ENCODE measurements around the gene CDC45.

The CDC45 gene

DNA sequence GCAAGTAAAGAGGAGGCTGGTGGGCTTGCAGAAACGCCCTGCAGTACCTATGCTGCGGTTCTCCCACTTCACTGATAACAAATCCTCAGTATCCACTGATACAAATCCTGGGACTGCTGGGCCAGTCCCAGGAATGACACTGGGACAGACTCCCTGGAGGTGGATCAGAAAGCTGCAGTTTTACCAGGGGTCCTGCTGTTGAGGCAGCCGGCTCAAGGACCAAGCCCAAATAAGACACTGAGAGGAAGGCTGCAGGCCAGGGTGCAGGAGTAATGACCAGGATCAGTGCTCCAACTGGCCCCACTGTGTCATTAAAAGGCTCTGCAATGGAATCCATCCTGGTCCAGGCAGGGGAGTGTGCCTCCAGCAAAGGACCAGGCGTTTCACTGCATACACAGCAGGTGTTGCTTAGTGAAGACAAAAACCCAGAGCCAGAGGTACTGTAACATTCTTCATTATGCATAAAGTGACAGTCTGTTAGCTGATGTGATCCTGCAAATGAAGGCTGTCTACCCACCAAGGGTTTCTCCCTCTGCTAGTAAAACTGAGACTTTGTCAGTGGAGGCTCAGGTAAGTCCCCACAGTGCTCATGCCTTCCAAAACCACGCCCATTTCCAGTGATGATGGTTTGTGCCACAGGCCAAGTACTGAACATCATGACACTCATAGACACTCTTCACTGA is 30.8 kb upstream of the CDC45 start:
- DNase-seq: peak; percentile 11

DNA sequence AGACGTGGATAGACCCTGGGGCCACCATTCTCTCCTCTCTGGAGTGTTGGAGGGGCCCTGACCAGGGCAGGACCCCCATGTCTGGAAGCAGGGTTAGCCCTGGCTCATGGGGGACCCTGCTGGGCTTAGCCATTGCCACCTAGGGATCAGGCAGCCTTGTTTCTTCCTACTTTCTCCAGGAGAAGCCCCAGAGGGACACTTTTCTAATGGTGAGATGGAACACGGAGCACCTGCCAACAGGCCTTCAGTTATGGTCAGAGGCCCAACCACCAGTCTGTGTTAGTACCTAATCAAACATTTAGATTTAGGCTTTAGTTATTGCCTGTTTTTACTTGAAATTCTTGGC is 30.3 kb upstream of the CDC45 start:
- DNase-seq: no peak

DNA sequence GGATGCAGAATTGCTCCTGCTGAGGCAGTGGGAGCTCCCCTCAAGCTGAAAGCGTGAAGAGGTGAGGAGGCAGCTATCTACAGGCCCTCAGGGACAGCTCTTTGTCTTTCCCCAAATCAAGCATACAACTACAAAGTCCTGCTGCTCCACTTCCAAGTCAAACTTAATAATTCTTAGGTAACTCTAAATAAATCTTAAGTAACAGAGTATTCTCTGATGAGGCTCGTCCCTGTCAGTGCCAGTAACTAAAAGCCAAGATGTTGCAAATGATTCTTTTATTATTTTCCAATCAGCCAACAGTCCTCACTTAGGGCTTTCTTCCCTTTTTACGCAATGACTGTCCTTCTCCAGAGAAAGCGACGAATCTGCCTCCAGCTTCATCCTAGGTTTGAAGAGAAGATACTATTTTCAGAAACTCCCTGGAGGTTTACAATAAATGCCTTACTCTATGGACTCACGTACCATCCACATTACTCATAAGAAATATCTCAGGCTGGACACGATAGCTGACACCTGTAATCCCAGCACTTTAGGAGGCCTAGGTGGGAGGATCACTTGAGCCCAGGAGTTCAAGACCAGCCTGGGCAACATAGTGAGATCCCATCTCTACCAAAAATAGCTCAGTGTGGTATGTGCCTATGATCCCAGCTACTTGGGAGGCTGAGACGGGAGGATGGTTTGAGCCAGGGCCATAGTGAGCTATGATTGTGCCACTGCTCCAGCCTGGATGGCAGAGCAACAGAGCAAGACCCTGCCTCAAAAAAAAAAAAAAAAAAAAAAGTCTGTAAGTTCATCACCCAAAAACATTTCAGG is 29.2 kb upstream of the CDC45 start:
- DNase-seq: no peak

DNA sequence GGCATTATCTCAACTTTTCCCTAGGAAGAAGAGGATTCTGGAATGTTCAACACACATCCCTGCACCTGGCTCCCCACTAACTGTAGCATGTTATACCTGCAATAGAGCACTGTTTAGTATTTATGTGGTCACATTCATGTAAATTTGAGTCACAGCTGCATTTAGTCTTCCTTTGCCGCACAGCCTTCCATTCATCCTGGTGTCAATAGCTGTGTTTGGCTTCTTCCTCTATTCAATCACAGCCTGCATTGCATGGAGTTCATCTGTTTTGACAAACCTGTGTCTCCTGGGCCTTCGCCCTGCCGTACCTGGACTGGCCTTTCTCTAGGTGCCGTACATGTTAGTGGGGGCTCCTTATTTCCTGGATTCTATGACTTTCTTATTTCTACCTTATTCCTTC is 28.1 kb upstream of the CDC45 start:
- DNase-seq: no peak

DNA sequence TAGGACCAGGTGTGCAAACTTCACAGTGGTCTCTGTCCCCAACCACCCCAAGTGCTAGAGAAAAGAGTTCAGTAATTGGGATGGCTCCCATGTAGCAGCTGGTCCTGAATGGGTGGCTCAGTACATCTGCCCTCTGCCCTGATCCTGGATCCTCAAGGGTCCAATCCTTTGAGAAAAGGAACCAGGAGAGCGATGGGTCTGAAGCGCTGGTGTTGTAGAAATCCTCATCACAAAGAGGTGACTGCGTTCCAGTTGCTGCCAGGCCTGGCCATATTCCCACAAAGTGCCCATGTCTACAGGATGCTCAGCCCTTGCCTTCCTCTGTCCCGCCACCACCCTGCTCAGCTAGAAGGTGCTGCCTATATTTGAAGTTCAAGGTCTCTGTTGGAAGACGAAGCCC is 26.0 kb upstream of the CDC45 start:
- DNase-seq: no peak

DNA sequence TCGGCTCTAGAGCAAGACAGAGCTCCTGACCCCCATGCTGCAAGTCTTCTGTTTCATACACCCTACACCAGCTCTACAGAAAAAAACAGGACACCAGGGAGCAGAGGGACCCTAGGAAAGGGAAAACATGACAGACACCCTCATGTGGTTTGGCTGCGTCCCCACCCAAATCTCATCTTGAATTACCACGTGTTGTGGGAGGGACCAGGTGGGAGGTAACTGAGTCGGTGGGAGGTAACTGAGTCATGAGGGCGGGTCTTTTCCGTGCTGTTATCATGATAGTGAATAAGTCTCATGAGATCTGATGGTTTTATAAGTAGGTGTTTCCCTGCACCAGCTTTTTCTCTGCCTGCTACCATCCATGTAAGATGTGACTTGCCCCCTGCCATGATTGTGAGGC is 25.6 kb upstream of the CDC45 start:
- DNase-seq: no peak

DNA sequence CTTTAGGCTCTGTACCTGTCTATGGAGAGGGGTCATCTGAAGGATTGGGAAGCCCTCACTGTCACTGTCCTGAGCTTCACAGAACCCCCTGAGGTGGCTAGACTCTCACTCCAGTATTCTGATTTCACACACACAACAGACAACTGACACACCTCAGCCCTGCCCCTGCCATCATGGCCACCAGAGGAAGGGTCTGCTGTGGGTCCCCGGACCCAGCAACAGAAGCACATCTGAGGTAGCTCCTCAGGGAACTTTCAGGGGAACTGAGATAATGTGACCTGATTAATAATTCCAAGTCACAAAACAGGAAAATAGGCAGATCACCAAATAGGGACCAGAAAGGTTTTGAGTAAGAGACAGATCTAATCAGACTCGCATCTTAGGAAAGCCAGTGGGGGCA is 24.7 kb upstream of the CDC45 start:
- DNase-seq: no peak

DNA sequence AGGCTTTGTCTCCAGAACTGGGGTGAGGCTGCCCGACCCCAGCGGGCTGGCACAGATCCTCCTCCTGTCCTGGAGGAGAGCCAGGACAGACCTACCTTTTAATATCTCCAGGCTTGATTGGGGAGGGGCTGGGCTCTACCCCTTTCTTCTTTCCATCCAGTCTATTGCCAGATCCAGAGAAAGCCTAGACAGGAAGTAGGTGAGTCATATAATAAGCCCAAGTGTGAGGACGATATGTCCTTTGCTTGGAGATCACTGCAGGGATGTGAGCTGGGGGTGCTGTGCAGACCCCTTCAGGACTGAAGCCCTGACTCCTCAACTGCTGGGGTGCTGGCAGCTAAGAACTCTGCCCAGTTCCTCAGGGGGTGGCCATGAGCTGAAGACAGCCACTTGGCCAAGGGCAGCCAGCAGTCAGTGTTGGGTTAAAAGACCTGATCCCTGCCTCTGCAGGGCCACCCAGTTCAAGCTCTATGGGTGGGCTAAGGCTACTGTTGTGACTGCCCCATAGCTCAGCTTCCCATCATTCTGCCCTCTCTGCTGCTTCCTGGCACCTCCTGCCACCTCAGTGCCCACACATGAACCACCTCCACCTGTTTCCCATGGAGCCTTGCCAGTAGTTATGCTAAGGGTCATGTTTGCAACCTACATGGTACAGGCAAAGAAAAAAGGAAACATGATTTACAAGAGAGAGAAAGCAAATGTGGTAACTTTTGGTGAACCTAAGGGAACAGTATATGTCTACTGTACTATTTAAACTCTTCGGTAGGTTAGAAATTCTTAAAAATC is 23.9 kb upstream of the CDC45 start:
- no peak for DNase-seq

DNA sequence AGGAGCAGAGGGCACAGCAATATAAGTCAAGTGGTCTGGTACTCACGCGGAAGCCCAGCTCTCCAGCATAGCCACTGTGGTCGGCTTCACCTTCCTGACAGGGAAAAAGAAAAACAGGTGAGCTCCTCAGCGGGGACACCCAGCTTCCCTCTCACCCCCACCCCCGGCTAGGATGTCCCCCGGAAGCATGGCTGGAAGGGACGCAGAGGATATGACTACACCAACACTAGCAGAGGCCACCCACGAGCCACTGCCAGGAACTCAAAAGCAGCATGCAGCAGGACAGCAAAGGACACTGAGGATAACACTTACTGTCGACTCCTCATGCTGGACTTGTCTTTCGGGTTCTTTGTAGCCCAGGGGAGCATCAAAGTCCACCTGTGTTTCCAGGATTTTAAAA is 23.2 kb upstream of the CDC45 start:
- no peak for DNase-seq

DNA sequence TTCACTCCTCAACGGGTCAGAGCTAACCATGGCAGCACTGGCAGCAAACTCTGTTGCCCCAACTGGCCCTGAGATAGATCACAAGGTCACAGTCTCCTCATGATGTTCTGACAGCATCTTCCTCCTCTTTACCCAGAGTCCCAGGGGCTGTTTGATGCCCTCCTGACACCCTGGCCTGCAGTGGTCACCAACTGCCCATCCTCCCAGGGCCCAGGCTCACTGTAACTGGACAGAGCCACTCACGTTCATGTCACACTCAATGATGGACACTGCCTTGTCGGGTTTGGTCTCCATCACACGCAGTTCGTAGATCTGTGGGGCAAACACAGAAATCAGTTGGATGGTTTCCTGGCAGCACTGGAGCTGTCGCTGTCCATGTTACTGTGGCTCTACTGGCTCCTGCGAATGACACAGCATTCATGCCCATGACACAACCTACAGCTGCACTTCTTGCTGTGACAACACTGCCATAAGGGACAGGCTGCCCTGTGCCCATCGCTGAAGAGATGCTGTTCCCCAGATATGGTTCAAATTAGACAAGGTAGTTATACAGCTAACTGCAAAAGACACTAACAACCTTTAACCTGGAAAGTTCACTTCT is 21.8 kb upstream of the CDC45 start:
- DNase-seq: no peak

DNA sequence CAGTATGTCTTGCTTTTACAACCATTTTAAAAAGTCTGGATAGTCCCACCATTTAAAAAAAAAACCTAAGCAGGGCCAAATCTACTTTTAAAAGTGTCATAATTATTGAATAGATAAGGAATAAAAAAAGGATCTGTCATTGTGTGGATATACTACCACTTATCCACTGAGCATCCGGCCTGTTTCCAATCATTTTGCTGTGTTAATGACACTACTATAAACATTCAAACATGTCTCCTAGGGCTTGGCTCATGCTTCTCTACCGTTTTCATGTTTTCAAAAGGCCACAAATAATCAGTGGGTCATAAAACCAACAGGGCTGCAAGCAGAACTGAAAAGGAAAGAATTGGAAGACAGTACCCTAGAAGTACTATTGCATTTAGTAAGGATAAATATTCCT is 19.7 kb upstream of the CDC45 start:
- DNase-seq: no peak

DNA sequence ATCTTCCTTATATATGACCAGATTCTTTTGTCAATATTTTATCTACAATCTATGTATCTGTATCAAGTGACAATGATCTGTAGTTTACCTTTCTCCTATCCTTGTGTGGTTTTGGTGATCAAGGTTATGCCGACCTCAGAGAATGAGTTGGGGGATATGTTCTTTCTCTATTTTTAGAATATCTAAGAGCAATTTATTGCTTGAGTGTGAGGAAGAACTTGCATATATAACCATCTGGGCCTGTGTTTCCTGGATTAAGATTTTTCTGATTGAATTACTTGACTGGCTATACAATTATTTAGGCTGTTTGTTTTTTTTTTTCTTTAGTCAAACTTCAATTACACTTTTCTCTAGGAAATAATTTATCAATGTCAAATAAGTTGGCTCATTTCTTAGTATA is 18.2 kb upstream of the CDC45 start:
- no peak for DNase-seq

DNA sequence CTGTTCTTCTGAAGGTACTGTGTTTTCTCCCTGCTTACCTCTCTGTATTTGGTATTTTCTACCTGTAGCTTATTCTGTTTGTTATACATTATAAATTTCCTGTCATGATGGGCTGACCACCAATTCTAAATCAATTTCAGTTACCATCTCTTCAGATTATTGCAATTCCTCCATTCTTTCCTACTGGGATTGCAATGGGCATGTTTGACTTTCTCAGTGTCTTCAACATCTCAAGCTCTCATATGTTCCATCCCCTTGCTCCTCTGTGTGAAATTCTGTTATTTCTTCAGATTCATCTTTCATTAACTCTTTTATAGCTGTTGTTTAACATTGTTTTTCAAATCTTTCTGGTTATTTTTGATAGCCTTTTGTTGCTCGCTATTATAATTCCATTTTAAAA is 16.7 kb upstream of the CDC45 start:
- DNase-seq: no peak

DNA sequence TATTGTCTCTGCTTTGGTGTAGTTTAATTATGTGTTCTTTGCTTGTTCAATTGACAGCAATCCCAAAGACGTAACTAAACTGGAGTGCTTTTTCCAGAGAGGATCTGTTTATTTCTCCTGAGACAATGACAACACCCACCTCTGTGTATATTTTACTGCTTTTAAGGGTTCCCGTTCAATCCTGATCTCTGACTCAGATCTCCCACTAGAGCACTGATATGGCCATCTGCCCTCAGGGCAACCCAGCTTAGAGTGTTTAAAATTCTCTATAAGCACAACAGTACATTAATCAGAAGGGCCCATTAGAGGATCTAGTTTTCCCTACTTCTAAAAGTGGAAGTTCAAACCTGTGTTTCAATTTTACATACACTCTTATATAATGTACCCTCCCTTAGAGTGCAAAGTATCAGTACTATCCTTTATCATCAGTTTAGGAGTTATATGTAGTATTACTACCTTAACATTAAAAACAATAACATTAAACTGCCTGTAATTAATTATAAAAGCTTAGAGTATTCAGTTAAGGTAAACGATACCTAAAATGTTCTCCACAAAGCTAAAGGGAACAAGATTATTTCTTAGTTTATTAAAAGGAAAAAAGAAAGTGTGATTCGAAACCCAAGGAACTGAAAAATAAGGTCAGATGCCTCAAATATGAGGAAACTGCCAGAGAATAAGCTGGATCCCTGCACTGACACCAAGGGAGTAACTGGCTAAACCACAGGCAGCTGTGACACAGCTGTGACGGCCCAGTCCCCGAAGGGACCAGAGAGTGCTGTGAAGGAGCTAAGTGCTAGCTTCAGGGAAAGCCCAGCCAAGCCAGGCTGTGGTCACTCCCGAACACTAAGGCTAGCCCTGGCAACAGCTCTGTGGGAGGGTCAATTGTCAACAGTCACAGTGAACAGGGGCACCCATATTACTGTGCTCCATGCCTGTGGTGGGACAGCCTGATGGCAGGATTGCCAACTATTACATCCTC is 15.9 kb upstream of the CDC45 start:
- no peak for DNase-seq

DNA sequence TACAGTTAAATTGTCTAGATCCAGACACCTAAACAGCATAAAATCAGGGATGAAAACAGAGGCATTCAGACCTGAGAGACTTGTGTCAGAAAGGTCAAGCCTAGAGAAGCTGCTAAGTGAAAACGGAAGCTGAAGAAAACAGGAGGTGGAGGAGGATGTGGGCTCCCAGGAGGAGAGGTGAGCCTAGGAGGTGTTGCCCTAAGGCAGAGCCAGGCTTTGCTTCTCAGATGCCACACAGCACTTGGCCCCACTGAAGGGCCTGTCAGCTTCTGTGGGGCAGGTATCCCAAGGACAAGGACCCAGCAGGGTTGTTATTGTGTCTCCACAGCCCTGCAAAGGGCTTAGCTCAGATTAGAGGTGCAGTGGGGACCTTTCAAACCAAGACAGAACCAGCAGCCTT is 15.2 kb upstream of the CDC45 start:
- DNase-seq: no peak

DNA sequence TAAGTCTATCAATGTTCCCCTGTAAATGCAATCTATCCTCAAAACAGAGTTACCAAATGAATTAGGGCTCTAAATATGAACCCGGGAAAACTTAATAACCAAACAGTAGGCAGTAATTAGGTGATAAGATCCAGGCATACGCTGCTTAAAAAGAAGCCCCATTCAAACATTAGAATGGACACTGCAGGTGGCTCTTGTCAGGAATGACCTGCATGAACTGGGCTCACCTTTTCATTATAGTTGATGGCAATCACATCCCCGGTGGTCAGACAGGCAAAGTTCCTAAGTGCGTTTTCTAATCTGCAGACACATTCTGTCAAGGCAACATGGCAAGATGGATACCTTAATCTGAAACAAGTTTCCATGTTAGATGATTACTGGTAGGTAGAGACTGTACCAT is 14.7 kb upstream of the CDC45 start:
- DNase-seq: no peak

DNA sequence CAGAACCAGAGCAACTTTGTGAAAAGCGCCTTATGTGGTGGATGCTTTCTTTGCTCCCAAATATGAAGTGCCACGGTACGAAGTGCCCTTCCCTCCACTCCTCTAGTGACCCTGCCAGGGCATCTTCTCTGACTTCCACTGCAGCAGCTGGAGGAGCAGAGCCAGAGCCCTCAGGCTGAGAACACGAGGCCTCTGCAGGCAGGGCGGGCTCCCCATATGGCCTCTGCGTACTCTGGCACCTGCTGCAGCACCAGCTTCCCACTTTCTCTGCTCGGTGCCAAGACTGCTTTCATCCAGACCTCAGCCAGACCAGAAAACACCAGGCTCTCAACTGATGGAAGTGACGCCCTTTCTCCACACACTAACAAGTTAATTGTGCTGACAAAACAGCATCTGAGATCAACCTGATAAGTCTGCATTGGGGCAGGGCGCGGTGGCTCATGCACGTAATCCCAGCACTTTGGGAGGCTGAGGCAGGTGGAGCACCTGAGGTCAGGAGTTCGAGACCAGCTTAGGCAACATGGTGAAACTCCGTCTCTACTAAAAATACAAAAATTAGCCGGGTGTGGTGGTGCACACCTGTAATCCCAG is 13.5 kb upstream of the CDC45 start:
- DNase-seq: no peak

DNA sequence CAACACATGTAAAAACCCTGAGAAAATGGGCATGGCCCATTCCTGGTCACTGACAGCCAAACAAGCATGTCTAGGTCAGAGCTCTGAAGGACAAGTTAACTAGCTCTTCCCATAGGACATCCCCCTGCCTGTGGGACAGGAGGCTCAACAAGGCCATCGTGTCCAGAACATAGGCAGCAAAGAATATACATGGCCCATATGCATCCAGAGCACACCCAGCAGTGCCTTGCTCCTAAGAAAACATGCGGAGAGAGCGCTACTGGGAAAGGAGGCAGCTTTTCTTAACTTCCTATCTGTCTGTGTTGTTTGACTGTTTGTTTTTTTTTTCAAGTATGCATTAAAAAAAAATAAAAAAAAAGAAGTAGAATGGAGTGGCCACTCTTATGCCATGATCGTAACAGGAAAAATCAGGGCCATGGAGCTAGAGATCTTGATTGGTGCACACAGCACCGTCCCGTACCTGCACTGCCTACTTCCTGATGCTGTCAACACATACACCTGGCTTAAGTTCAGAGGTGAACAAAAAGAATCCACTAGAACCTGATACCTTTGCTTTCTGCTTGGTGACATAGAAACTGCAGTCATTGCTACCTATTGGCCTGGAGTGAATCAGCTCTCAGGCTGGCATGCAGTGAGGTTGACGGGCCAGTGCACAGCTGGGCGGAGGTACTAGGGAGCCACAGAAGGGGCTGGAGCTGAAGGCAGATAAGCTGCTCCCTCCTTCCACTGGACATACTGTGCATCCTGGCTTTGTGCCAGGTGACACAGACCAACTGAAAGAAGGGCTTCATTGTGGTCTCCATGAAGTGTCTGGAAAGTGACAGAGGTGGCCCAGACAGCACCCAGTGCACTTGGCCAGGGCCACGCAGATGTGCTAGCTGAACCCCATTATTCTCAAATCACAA is 12.6 kb upstream of the CDC45 start:
- DNase-seq: no peak

DNA sequence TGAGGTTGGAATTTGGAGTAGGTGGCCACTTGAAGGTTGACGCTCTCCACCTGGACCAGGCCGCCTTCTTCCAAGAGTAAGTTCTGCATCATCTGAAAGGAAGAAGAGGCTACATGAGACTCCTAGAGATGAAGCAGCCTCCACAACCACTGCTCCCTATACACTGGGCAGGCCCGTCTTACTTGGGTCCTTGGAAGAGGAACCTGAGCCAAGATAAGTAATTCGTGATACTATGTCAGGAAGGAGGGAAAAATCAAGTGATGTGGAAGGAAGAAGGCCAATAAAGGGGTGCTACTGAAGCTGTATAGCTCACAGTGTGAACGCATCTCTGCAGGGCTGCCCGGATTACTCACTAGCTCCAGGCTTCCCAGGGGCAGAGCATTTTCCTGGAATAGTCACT is 11.8 kb upstream of the CDC45 start:
- no peak for DNase-seq

DNA sequence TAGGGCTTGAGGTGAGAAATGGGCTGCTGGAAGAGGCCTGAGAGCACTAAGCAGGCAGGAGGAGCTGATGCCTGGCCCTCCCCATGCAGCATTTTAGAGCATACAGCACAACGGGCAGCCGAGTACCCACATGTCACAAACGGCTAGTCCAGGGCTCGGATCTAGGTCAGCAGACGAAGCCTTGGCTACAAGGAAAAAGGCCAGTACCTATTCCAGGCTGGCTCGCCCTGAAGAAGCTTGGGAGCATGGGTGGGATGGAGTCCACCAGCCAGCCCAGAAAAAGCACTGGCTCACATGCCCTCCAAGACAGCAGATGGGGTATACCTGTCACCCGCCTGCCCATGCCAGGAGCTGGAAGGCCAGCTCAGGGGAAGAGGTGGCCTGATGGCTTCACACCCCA is 10.3 kb upstream of the CDC45 start:
- DNase-seq: no peak

DNA sequence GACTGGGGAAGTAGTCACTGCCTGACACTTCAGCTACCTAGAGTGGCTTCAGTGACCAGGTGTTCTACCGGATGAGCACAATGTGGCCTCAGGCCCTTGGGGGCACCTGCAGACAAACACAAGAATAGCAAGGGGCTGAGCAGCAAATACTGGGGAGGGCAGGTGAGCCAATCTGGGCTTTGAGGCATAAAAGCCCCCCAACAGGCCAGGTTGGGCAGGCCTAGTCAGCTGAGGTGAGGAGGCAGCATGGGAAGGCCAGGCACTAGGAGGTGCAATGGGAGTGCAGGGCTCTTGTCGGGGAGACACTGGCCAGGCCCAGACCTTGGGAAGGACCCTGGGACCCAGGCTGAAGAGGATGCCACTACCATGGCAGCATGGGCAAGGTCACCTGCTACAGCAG is 9.7 kb upstream of the CDC45 start:
- no peak for DNase-seq

All from NCI-H82 (cell line).